OCI-LY1 (cell line): ENCODE results near the gene PGAM5.

ENCODE experiments used
- CTCF ChIP-seq: fragments of 200-600 bp; sonication (generic), shearing (Covaris generic); IDR thresholded peaks from 2 replicates; pipeline ENCODE4 v1.5.1; 2017; ENCODE audit warnings: mild to moderate bottlenecking, antibody characterized with exemption, low read length, moderate library complexity, mixed read lengths
- EZH2 ChIP-seq: fragments of 200-600 bp; sonication (generic), shearing (Covaris generic); IDR thresholded peaks from 2 replicates; pipeline ENCODE4 v1.8.0; 2017; ENCODE audit warnings: borderline replicate concordance, mixed run types, mild to moderate bottlenecking, antibody characterized with exemption, low read length, moderate library complexity, mixed read lengths

- TF ChIP-seq CTCF (no peak), EZH2 (no peak)
Observed at GRCh38 chr12:132720606-132721345, 10.1 kb downstream of the PGAM5 start.
